ENCODE measurements around the gene SYNDIG1. TPM values are rescaled to one million over a fixed set of nuclear protein-coding genes. Genes with fewer than 3 reads are reported as not detected.

The SYNDIG1 gene
- total RNA-seq, 1 donor from 2014 or later, result 5.6 TPM

DNA sequence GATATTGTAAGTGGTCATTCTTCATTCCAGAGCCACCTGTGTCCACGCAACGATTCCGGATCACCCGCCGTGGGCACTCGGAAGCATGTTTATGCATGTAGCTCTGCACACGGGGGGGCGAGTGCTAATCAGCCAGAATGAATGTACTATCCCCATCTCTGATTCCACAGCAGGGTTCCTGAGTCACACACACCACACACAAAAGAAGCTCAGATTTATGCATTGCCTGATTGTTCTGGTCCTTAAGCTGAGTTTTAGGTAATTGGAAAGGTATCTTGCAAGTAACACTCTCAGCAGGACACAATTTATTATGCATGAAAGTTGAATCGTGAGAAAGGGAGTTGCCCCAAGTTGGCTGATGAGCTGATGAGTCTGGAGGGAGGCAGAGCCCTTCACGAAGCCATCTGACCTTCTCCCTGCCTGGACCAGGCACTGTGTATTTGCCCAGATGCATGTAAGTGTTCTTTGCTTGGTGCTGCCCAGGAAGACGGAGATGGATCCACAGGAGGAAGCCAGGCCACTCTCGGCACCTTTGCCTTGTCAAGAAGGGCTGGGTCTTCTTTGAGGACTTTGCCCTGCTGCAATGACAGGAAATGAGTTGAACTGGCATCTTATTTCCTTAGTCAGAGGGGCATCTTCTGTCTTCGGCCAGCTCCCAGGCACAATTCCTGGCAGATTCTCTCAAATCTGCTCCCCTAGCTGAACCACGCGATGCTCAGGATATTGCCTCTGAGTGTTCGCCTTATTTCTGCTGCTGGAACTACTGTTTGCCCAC, 141.1 kb downstream of the SYNDIG1 start:
- no peak for DNase-seq (ENCODE audit: low spot score)
- H3K36me3 Mint-ChIP-seq (ENCODE audit: low read depth), result no peaks in the 10 kb centered on the region
- no peak overlapping the region for H3K4me3 Mint-ChIP-seq (ENCODE audit: unreplicated experiment)
- no peaks in the 10 kb centered on the region for H3K27me3 Mint-ChIP-seq (ENCODE audit: low read depth)
- TF ChIP-seq, protein P1, sequence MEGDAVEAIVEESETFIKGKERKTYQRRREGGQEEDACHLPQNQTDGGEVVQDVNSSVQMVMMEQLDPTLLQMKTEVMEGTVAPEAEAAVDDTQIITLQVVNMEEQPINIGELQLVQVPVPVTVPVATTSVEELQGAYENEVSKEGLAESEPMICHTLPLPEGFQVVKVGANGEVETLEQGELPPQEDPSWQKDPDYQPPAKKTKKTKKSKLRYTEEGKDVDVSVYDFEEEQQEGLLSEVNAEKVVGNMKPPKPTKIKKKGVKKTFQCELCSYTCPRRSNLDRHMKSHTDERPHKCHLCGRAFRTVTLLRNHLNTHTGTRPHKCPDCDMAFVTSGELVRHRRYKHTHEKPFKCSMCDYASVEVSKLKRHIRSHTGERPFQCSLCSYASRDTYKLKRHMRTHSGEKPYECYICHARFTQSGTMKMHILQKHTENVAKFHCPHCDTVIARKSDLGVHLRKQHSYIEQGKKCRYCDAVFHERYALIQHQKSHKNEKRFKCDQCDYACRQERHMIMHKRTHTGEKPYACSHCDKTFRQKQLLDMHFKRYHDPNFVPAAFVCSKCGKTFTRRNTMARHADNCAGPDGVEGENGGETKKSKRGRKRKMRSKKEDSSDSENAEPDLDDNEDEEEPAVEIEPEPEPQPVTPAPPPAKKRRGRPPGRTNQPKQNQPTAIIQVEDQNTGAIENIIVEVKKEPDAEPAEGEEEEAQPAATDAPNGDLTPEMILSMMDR (IDR thresholded peaks at IDR 0.05), result no peak
- no peaks in the 10 kb centered on the region for H3K9me3 Mint-ChIP-seq (ENCODE audit: low read depth)
- H3K27ac Mint-ChIP-seq (ENCODE audit: unreplicated experiment), result peak overlapping the region; percentile 45
- H3K4me1 Mint-ChIP-seq (ENCODE audit: low read depth), result peaks cover 32% of the 10 kb centered on the region

- H3K4me3 Mint-ChIP-seq (ENCODE audit: unreplicated experiment), result no peak overlapping the region
- TF ChIP-seq, protein P1 (IDR thresholded peaks at IDR 0.05), result no peak
- no peaks in the 10 kb centered on the region for H3K9me3 Mint-ChIP-seq (ENCODE audit: low read depth)
- DNase-seq (ENCODE audit: low spot score), result no peak
- peaks cover 32% of the 10 kb centered on the region for H3K4me1 Mint-ChIP-seq (ENCODE audit: low read depth)
- H3K36me3 Mint-ChIP-seq (ENCODE audit: low read depth), result no peaks in the 10 kb centered on the region
- H3K27ac Mint-ChIP-seq (ENCODE audit: unreplicated experiment), result no peak overlapping the region
- no peaks in the 10 kb centered on the region for H3K27me3 Mint-ChIP-seq (ENCODE audit: low read depth)
Observed at GRCh38 chr20:24611360-24612140, 142.1 kb downstream of the SYNDIG1 start.

GRCh38 chr20:24612799-24613775, 143.7 kb downstream of the SYNDIG1 start:
- DNase-seq (ENCODE audit: low spot score), result no peak
- Mint-ChIP-seq H3K36me3 (ENCODE audit: low read depth) (peaks cover 2% of the 10 kb centered on the region), H3K9me3 (ENCODE audit: low read depth) (no peaks in the 10 kb centered on the region), H3K27me3 (ENCODE audit: low read depth) (peaks cover 3% of the 10 kb centered on the region), H3K27ac (ENCODE audit: unreplicated experiment) (peak overlapping the region; percentile 53), H3K4me1 (ENCODE audit: low read depth) (peaks cover 32% of the 10 kb centered on the region), H3K4me3 (ENCODE audit: unreplicated experiment) (no peak overlapping the region)
- TF ChIP-seq, protein P1 (IDR thresholded peaks at IDR 0.05), result no peak

DNA sequence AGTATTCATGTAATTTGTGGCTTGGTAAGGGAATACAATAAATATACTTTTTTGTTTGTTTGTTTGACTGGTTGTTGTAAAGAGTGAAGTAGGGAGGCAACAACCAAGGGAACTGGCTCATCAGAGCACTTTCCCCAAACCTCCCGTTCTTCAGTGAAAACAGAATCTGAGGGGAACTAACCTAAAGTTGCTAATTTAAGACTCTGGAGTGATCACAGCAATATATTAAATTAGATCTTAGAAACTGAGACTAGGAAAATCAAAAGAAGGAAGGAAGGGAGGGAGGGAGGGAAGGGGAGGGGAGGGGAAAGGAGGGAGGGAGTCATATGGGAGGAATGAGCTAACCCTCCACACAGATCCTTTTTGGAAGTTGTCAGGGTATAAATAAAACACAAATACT, 144.9 kb downstream of the SYNDIG1 start:
- Mint-ChIP-seq H3K4me1 (ENCODE audit: low read depth) (peaks cover 25% of the 10 kb centered on the region), H3K36me3 (ENCODE audit: low read depth) (peaks cover 2% of the 10 kb centered on the region), H3K4me3 (ENCODE audit: unreplicated experiment) (no peak overlapping the region), H3K9me3 (ENCODE audit: low read depth) (no peaks in the 10 kb centered on the region), H3K27me3 (ENCODE audit: low read depth) (peaks cover 3% of the 10 kb centered on the region), H3K27ac (ENCODE audit: unreplicated experiment) (no peak overlapping the region)
- TF ChIP-seq, protein P1 (IDR thresholded peaks at IDR 0.05), result no peak
- no peak for DNase-seq (ENCODE audit: low spot score)
